H1 (cell line): ENCODE data around the gene NRL. TPM values are rescaled to one million over a fixed set of nuclear protein-coding genes. Genes with fewer than 3 reads are reported as not detected.

ENCODE experiments used
- CBX8 ChIP-seq: fragments of 300-800, 300-1000 bp; sonication (generic); IDR thresholded peaks from 2 replicates; pipeline ENCODE4 v1.7.1; 2016; ENCODE audit warnings: low read depth, low read length, borderline replicate concordance
- CHD7 ChIP-seq: fragments of 300-600 bp; sonication (generic); IDR thresholded peaks from 2 replicates; pipeline ENCODE4 v1.7.1; 2012; ENCODE audit warnings: low read length, moderate library complexity, mild to moderate bottlenecking, inconsistent platforms; ENCODE audit not compliant: insufficient replicate concordance
- HDAC2 ChIP-seq, 2 experiments: fragments of 300-600 bp in 1 of 2; sonication (generic) in 1 of 2; IDR thresholded peaks; 2 replicates each; pipeline ENCODE4 v1.6.1; 2011 to 2012; ENCODE audit warnings: low read depth in 2 of 2, low read length in 2 of 2, mild to moderate bottlenecking in 2 of 2, moderate library complexity in 2 of 2, borderline replicate concordance in 1 of 2, inconsistent platforms in 1 of 2
- JUND ChIP-seq: IDR thresholded peaks from 2 replicates; pipeline ENCODE4 v1.6.1; 2011; ENCODE audit warnings: mild to moderate bottlenecking, improper control_type of control experiment, low read length
- KDM4A ChIP-seq: IDR thresholded peaks from one replicate; pipeline ENCODE4 v1.7.1; 2012; ENCODE audit warnings: low read depth, mild to moderate bottlenecking, moderate library complexity, low read length, inconsistent platforms; ENCODE audit not compliant: severe bottlenecking
- NRF1 ChIP-seq: IDR thresholded peaks from 2 replicates; pipeline ENCODE4 v1.6.1; 2011; ENCODE audit warnings: mild to moderate bottlenecking, low read depth, low read length, improper control_type of control experiment
- YY1 ChIP-seq: IDR thresholded peaks from 2 replicates; pipeline ENCODE4 v1.6.1; 2011; ENCODE audit warnings: low read depth, mild to moderate bottlenecking, low read length
- polyA plus RNA-seq, 7 experiments: library from polyadenylated mRNA; depleted of rRNA in 3 of 7; stranded (reverse) in 5 of 7; unstranded in 2 of 7; fragments of >200 nt in 5 of 7; fragments of 200-250 nt in 2 of 7; gene quantifications; 1 replicate in 5 of 7; 2 replicates in 1 of 7; 4 replicates in 1 of 7; pipeline versions ENCODE4 v1.2.1 to v1.2.3, GENCODE V29; 2011 to 2013; ENCODE audit warnings: missing spikeins in 2 of 7, mixed read lengths in 2 of 7
- total RNA-seq: library from RNA; stranded (reverse); fragmentation: NEBNext Ultra II Directional; extraction: Animal tissue kit (Norgen Biotek cat#: 25700); gene quantifications from 2 replicates; pipeline ENCODE4 v1.2.1, GENCODE V29; 2021

The NRL gene
- total and polyA plus RNA-seq, 2 of the 8 experiments (the other 6 are each of a cell fraction or from before 2014, with no cell fraction given), result 1.1 to 2.2 TPM

- no peak for TF ChIP-seq CHD7
- no peak for TF ChIP-seq HDAC2 (IDR thresholded peaks at IDR 0.05; ENCODE audit: borderline replicate concordance in 1 of 2, low read depth in 2 of 2, low read length in 2 of 2)
- TF ChIP-seq KDM4A, result no peak
- TF ChIP-seq NRF1, result no peak
- no peak for TF ChIP-seq YY1
- no peak for TF ChIP-seq JUND
- TF ChIP-seq CBX8, result no peak
These were observed 56.9 kb downstream of the NRL start (continued) for GRCh38 chr14:24057867-24058259.
